Activated naive CD4-positive, alpha-beta T cell (primary cell): ENCODE results near the gene SLC12A2.

Experiments used
- DNase-seq, 4 experiments: peaks; one replicate each; lab custom pipeline; 2025; lab: John Stamatoyannopoulos, UW

The SLC12A2 gene

DNA sequence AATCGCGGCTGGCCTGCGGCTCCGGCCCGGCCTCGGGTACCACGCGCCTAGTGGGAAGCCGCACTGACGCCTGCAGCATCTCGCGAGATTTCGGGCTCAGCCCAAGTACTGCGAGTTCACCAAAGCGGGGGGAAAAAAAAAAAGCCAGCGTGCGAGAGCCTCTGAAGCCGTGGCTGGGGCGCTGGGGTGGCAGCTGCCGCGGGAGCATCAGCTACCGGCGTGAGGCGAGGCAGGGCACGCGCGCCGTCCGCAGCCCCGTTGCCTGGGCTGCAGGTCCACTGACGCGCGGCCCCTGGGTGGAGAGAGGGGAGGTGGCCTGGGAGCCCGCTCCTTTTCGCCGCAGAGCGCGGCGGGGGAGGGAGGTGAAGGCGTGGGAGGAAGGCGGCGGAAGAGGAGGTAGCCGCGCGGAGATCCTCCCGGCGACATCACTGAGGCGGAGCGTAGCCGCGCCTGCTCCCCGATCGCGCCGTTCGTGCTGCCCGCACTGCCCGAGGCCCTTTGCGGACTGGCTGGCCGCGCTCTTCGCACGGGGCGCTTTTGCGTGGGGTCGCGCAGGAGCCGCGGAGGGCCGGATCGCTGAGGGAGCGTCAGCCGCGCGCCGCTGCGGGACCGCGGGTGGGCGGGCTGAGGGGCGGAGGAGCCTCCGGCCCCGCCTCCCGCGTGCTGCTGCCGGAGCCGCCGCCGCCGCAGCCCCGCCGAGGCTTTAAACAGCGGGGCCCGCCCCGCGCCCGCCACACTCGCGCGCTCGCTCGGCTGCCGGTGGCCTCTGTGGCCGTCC lies at the start of gene SLC12A2:
TSS of gene SLC12A2 (plus strand) at position 734 of the 778 bp plus-strand sequence. CDS start 189 bp downstream, outside the sequence.
- peak; percentile 80 to 86 (median 84) for DNase-seq

DNA sequence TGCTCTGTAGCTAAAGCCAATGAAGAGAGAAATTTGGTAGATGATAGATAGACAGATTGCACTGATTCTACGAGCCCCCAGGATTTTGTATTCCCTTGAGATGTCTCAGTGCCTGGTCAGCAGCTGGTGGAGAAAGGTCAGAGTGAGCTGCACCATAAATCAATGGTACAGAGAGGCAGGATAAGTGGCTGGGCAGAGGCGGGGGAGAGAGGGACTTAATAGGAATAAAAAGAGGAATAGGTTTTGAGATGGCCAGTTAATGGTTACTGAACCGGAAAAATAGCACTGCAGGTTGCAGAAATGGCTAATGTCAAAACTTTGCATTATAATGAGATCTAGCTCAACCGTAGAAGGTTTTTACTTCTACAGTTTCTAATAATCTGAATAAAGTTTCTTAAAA lies 47.9 kb upstream of the SLC12A2 start:
- DNase-seq: no peak

DNA sequence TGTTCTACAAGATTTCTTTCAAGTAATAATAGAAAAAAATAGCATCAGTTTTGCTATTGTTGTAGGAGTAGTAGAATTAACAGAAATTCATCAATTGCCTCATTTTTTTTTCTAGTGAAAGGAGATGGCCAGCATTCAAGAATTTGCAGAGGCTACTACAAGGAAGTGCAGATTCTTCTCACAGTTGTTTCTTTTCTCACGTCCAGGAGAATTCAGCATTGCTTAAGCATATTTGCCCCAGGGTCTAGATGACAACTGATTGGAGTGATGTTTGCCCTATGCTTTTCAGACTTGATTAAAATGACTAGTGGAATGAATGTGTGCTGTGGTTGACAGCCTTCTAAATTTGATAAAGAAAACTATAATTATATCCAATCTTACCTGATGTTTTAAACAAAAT lies 46.6 kb upstream of the SLC12A2 start:
- no peak for DNase-seq

DNA sequence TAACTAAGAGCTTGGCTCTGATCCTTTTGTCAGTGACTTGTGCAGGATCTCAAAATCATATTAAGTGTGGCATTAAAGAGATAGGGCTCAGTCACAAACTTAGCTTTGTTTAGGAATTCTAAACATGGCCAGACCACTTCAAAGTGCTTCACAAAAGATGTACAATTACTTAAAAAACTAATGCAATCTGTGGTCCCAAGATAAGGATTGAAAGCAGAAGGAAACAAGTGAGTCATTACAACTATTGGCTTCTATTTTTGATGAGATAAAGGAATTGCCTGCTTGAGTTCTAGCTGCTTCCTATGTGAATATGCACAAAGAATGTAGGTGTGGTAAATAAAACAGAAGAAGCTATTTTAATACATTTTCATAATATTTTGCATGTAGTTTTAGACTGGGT lies 44.9 kb upstream of the SLC12A2 start:
- no peak for DNase-seq

DNA sequence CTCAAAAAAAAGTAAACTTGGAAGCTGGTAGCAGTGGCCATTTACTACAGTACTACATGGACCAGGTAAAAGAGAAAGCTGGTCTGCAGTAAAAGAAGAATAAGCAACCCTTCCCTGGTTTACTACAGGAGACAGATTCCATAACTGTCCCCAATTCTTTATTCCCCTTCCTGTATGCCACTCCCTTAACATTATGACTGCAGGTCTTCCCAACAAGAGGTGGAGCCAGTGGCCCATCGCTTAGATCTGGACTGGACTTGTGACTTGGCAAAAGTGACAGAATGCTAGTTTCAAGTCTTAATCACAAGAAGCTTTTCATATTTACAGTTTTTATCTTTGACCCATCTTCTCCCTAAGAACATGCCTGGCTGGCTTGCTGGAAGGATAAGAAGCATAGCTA lies 42.6 kb upstream of the SLC12A2 start:
- DNase-seq: no peak

DNA sequence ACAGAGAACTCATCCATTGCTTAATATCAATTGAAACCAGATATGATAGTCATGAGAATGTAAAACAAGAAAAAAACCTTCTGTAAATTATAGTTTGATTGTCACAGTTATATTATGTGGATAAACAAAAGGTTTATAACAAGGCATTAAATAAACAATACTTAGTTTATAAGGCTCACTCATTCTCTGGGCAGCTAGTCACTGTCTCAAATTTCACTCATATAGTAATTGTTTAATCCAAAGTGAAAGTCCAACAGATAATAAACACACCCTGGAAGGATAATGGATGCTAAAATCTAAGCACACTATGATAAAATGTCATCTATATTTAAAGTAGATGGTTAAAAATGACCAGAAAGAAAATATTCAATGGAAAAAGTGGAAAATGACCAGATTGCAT lies 30.8 kb upstream of the SLC12A2 start:
- DNase-seq: no peak

DNA sequence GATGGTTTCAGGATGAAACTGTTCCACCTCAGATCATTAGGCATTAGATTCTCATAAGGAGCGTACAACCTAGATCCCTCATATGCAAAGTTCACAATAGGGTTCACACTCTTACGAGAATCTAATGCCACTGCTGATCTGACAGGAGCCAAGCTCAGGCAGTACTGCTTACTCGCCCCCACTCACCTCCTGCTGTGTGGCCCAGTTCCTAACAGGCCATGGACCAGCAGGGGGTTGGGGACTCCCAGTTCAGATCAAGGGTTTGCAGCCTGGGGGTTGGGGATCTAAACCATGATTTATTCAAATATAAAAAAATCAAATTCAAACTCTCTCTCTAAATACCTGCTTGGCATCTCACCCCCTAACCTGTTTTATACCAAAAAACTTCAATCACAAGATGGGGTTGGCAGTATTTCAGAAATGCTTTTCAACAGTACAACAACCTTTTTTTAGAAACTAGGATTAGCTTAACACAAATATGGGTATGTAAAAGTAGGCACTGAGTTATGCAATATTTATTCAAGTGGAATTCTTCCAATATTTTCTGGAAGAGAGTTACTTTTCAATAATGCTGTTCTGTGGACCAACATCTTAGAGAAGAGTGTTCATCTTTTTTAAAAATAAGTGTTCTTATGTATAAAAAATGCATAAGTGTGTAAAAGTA lies 30.1 kb upstream of the SLC12A2 start:
- DNase-seq: no peak

DNA sequence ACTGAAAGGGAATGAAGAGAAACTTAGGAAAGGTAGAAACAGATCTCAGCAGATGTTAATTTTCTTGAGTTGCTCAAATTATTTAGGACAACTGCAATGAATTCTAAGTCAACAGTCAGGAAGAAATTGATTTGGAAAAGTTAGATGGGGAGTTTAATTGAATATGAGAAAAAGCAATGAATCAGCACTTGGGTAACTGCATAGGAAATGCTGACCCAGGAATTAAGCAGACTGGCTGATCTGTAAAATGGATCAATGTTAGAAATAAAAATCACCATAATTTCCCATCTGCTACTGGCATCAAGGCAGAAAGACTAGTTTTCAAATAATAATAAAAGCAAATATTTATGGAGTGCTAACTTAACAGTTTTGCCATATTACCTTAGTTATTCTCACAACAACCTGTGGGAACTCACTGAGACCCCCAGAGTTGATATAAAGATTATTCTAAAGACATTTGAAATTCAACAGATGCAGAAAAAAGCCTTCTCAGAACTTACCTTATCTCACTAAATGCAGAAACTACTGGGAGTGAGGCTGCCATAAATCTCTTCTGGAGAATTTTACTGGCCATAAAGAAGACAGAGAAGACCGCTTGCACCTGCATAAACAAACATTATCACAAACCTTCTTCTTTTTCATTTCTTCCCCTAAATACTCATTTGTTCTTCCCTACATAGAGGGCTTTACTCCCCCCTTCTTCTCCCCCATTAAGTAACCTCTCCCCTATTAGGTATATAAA lies 22.8 kb upstream of the SLC12A2 start:
- no peak for DNase-seq

DNA sequence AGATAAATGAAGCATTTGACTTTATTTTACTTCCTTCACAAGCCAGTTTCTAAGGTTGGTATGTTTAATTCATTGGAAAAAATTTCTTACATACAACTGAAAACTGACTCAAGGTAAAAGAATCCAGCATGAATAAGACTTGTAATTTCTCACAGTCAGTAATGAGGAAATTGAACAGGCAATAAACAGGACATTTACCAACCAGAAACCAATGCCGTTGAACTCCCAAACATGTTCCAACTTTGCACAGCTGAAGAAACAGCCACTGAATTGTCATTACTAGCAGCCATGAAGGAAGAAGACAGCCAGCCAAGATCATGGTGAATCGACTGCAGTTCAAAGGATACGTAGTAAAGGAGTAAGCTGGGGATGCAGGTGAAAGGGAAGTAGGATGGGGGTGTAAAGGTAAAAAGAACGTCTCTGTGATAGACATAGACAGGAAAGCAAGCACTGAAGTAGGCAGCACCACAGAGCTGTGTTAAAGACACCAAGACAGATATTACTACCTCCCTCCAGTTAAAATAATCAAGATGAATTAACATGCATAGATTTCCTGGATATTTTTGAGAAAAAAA lies 21.3 kb upstream of the SLC12A2 start:
- no peak for DNase-seq

DNA sequence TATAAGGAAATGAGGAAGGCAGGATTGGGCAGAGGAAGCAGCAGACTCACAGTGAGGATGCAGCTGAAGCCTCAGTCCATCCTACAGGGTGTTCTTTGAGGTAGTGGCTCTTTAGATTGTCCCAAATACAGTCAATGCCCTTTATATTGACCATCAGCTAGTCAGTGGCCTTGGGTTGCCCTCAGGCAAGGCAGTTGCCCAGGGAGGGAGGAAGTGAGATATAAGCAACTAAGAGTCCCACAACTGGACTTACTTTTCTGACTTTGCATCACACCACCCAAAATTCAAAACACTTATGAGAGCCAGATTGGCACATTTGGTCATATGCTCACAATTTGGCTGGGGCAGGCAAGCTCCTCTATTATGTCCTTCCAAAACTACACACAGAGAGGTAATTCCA lies 9.4 kb upstream of the SLC12A2 start:
- DNase-seq: no peak

DNA sequence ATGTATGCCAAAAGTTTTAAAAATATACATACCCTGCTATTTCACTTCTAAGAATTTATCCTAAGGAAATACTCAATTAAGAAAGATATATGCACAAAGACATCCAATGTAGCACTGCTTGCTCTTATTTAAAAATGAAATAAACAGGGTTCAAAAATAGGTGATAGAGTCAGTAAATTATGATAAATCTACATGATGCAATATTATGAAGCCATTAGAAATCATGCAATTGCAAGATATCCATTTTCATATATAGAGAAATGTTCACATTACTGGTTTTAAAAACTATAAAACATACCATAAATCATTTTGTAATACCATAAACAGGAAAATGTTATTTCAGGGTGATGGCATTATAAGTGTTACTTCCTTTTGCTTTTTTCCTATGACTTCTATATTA lies 8.6 kb upstream of the SLC12A2 start:
- DNase-seq: no peak

DNA sequence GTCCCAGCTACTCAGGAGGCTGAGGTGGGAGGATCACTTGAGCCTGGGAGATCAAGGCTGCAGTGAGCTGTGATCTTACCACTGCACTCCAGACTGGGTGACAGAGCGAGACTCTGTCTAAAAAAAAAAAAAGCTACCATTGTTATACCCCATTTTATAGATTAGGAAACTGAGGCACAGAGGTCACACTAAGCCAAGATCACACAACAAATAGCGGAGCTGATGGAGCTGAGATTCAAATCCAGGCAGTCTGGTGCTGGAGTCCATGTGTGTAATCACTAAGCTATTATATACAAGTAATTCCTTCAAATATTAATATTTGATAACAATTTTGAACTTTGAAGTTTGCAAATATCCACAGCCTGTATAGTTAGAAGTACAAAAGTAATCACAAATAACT lies 6.0 kb upstream of the SLC12A2 start:
- DNase-seq: no peak

DNA sequence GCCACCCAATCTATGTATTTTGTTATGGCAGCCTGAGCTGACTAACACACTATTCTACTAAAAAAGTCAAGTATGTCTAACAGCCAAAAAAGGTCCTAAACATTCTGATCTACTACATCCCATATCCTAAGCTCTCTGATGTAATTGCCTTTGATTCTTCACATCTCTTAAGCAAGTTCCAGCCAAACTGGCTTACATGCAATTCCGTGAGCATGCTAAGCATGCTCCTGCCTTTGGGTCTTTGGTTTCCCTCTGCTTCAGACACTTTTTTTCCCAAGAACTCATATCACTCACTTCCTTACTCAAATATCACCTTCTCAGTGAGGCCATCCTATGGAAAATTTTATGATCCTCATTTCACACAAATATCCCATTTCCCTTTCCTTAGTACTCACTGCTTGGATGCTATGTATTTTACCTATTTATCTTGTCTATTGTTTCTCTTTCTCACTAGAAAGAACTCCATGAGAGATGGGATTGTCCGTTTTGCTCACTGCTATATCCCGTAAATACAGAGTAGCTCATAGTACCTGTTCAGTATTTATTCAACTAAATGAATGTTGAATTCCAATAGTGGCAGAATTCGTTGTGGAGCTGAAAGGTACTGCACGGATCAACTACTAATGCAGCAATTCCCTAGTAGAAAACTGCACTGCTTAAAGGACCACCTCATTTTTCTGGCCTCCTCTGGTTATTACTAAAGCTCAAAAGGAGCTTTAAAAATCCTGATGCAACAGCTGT lies 2.3 kb upstream of the SLC12A2 start:
- DNase-seq: no peak

DNA sequence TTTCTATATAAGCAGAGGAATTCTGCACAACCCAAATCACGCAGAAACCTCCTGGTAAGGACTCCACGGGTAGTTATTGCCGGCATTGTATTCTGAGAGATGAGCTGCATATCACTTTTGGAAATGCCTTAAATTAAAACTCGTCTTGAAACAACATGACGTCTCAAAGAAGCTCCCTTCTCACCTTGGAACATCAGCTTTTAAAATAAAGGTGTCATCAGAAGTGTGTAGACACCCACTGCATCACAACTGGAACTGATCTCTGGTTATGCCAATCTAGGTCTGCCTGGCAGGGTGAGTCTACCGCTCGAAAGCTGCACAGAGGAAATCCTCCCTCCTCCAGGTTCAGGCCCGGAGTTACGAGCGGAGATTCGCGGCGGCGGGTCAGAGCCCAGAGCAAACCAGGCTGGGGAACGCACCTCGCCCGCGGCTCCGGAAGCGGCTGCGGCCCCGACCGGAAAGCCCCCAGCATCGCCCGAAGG lies 974 bp upstream of the SLC12A2 start:
- no peak for DNase-seq

DNA sequence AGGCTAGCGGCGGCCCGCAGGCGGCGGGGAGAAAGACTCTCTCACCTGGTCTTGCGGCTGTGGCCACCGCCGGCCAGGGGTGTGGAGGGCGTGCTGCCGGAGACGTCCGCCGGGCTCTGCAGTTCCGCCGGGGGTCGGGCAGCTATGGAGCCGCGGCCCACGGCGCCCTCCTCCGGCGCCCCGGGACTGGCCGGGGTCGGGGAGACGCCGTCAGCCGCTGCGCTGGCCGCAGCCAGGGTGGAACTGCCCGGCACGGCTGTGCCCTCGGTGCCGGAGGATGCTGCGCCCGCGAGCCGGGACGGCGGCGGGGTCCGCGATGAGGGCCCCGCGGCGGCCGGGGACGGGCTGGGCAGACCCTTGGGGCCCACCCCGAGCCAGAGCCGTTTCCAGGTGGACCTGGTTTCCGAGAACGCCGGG lies 253 bp downstream of the SLC12A2 start:
- peak in 1 of 4 experiments; percentile 19 for DNase-seq

DNA sequence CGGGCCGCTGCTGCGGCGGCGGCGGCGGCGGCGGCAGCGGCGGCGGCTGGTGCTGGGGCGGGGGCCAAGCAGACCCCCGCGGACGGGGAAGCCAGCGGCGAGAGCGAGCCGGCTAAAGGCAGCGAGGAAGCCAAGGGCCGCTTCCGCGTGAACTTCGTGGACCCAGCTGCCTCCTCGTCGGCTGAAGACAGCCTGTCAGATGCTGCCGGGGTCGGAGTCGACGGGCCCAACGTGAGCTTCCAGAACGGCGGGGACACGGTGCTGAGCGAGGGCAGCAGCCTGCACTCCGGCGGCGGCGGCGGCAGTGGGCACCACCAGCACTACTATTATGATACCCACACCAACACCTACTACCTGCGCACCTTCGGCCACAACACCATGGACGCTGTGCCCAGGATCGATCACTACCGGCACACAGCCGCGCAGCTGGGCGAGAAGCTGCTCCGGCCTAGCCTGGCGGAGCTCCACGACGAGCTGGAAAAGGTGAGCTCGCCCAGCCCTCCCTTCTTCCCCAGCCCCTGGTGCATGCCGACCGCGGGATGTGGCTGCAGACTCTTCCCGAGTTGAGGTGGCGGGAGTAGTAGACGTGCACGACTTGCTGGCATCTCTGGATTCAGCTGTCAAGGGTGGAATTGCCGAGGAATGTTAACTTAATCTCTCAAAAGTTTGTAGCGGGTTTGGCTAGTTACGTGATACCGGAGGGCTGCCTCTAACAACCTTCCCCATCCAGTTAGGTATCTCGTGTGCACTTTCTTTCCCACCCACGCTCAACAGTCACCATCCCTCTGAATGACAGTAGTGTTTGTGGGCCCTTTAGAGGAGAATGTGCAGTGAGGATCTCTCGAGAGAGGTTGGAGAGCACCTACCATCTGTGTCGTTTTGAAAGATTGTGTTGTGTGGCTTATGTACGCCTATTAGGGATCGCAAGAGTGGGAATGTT lies 932 bp downstream of the SLC12A2 start:
- peak; percentile 7 to 26 (median 14) for DNase-seq

DNA sequence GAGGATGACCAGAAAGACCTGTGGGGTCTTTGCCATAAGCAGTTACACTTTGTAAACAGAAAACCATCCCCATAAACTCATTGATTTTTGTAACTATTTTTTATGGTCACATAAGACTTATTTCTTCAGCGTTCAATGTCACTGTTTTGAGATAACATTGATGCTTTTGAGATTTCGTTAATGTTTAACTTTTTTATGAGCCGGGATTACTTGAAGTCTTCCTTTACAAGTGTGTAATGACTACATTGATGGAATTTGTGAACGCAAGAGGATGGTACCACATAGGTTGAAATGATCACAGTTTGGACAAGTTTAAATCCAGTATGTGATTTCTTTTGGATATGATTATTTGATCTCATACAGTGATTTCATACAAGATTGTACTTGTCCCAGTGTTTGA lies 1.8 kb downstream of the SLC12A2 start:
- DNase-seq: no peak

DNA sequence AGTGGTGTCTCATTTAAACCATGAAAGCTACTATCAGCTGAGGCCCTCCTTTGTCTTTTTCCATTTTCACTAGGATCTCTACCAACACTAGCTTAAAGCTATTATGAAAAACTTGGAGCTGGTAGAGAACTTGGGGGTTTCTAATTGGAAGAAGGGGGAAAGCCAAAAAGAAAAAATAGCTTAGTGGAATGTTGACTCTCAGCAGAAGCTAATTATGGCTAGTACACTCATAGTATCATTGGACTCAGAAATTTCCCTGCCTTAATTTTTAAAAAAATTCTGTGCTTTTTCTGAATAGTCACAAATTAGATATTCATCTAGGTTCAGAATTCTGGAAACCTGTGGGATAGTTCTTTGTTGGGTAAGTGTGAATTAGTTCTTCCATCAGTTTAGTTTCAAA lies 8.0 kb downstream of the SLC12A2 start:
- DNase-seq: no peak

DNA sequence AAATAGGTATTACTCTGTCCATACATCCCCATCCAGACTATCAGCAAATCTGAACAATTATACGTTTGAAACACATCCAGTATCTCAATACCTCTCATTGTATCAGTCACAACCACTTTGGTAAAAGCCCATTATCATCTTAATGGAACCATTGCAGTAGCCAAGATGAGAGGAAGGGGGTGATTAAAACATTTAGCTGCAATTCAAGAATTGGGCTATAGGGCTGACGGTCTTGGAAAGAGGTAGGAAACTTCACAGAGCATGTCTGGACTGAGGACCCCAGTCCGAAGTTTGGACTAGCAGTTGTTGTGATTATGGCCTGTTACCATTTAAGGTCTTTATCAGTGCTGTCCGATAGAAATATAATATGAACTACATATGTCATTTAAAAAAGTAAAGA lies 8.6 kb downstream of the SLC12A2 start:
- DNase-seq: no peak

DNA sequence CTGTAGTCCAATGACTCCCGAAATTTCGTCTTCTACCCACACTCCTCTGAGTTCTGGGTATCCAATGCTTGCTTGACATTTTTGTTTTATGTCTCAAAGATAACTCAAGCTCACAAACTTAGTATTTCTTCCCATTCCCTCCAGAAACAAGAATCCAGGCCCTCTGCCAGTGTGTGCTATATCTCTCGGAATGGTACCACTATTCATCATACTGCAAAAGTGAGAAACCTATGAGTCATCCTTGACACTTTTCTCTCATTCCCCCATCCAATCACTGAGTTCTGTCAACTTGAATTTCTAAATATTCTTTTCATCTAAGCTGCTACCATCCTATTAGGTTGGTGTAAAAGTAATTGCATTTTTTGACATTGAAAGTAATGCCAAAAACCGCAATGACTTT lies 9.8 kb downstream of the SLC12A2 start:
- DNase-seq: no peak

DNA sequence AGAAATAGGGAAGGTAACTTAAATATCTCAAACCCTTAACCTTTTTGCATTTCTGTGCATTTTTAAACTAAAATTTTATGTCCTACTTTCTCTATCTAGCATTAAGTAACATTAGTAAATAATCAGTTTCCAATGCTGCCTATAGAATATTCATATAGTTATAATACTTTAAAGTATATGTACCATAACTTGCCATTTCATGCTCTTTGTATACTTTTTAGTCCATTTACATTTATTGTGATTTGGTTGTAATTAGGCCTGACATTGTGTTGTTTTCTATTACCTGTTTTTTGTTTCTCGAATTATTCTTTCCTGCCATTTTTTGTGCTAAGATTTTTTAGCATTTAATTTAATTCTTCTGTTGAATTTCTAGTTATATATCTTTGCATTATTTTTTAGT lies 13.7 kb downstream of the SLC12A2 start:
- DNase-seq: no peak
